HFF-Myc (cell line): ENCODE data around the gene SMLR1.

Experiments used
- DNase-seq: peaks from one replicate; pipeline ENCODE4 v3.0.0-alpha.2; 2011; ENCODE audit warnings: low read depth; ENCODE audit errors: extremely low read depth
- H3K4me3 ChIP-seq: replicated peaks from 2 replicates; pipeline ENCODE4 v1.5.1; 2011; ENCODE audit warnings: low read depth, mild to moderate bottlenecking, control low read depth, low read length
- CTCF ChIP-seq: IDR thresholded peaks from 2 replicates; pipeline ENCODE4 v1.5.1; 2012; ENCODE audit warnings: mild to moderate bottlenecking, low read depth, low read length, control low read depth; ENCODE audit errors: missing control alignments

The SMLR1 gene

GRCh38 chr6:130851026-130851425 lies 23.8 kb downstream of the SMLR1 start:
- no peak for DNase-seq
- no peak for TF ChIP-seq CTCF

GRCh38 chr6:130852844-130853554 lies 25.8 kb downstream of the SMLR1 start:
- TF ChIP-seq CTCF = no peak
- no peak overlapping the region for H3K4me3 ChIP-seq
- no peak for DNase-seq

More at GRCh38 chr6:130851026-130851425, 23.8 kb downstream of the SMLR1 start:
- no peak overlapping the region for H3K4me3 ChIP-seq

- no peak for DNase-seq
- no peak for TF ChIP-seq CTCF
- H3K4me3 ChIP-seq = no peak overlapping the region
These were observed 26.5 kb downstream of the SMLR1 start for GRCh38 chr6:130853555-130854183.

- no peak for TF ChIP-seq CTCF
- no peak for DNase-seq
- H3K4me3 ChIP-seq = no peak overlapping the region
These were observed 30.8 kb downstream of the SMLR1 start for GRCh38 chr6:130858054-130858453.

- DNase-seq = no peak
- H3K4me3 ChIP-seq = no peak overlapping the region
- no peak for TF ChIP-seq CTCF
These were observed 31.4 kb downstream of the SMLR1 start for GRCh38 chr6:130858498-130859160.

GRCh38 chr6:130859161-130859867 lies 32.1 kb downstream of the SMLR1 start:
- no peak for TF ChIP-seq CTCF
- no peak for DNase-seq
- H3K4me3 ChIP-seq = no peak overlapping the region
